ENCODE data around the gene KANK2.
"Not testable (repeated sequence)": the region's sequence is repeated elsewhere in the genome, so short reads cannot be mapped to it uniquely, and the experiment has no call there.

KANK2 gene

DNA sequence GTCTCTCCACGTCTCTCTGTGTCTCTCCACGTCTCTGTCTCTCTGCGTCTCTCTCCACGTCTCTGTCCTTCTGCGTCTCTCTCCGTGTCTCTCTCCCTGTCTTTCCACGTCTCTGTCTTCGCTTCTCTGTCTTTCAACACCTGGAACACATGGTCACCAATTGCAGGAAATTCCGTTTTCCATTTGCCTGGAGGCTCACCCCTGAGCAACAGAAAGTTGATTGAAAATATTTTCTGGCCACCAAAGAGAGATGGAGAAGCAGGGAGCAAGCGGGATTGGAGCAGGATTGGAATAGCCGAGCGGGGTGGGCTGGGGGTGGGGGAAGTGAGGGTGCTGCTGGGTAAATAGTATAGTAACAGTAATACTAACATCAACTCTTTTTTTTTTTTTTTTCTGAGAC lies 1.7 kb downstream of the KANK2 start:
- no peak for DNase-seq

GRCh38 chr19:11194656-11195558 lies 2.4 kb downstream of the KANK2 start:
- no peak for DNase-seq

DNA sequence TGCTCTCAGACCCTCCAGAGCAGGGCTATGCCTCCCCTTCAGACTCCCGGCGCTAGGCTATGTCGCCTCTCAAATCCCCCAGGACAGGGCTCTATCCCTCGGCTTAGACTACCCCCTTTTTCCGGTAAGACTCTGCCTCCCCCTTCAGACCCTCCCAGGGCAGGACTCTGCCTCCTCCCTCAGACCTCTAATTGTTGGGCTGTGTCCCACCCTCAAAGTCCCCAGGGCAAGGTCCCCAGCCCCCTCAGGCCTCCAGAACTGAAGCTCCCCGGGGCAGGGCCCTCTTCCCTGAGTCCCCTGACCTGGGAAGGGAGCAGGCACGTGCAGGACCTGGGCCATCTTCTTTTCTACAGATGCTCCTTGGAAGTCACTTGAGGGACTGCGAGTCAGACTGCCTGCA lies 3.2 kb downstream of the KANK2 start:
- DNase-seq, result no peak

DNA sequence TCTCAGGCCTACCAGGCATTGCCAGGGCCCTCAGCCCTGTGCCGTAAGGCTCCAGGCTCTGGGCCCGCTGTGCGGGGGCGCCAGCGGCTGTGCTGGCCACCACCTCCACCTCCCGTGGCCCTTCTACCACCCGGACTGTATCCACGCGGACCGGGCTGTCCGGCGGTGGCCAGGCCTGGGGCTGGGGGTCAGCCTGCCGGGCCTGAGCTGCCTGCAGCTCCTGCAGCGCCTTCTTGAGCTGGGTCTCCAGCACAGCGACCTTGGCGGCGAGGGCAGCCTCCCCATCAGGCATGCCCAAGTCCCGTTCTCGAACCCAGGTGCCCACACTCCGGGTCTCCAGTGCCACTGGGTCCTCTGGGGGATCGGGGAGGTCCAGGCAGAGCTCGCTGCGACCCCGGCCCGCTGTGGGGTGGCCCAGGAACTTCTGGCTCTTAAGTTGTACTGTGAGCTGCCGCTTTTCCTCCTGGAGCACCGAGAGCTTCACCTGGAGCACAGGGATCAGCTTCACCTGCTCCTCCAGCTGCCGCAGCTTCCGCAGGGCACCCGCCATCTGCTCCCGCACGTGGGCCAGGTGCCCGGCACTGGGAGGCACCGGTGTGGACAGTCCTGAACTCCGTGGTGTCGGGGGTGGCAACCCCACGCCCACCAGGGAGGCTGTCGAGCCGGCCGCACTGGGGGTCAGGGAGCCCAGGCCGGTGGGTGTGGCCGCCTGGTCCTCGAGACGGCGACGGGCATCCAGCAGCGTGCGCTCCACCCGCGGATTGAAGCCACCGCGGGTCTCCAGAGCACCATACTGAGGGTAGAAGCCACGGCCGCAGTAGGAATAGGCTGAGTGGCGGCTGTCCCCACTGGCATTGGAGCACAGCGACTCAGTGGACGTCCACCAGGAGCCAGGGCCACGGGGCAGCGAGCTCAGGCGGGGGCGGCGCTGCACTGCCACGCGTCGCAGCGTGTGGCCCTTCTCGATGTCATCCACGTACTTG lies 4.1 kb downstream of the KANK2 start:
- no peak for DNase-seq

DNA sequence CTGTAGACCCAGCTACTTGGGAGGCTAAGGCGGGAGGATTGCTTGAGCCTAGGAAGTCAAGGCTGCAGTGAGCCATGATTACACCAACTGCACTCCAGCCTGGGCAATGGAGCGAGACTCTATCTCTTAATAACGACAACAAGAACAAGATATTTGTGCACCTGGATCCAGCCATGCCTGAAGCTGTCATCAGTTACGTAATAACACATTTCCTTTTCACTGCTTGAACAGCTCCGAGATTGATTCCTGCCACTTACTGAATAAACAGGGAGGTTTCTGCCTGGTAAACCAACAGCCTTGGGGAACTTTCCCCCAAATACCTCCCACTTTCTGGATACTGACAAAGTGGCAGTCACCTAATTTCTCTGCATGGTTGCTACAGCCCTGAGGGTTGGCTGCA lies 5.4 kb downstream of the KANK2 start:
- DNase-seq, result no peak

GRCh38 chr19:11191273-11191755 lies 6.0 kb downstream of the KANK2 start:
- DNase-seq, result no peak

GRCh38 chr19:11190501-11190900 lies 6.8 kb downstream of the KANK2 start:
- DNase-seq, result no peak

DNA sequence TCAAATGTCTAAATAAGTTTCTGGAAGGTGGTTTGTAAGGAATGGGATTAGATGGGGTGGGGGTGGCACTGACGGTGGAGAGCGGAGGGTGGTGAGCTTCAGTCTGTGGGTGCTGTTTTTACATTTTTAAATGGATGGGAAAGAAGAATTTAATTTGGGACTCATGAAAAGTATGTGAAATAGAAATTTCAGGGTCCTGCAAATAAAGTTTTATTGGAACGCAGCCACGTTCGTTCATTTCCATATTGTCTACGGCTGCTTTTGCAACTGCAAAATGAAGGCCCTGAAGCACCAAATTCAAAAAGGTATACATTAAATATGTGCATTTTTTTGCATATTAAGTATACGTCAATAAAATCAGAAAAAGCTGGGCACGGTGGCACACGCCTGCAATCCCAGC lies 9.9 kb downstream of the KANK2 start:
- DNase-seq, result no peak

- no peak for DNase-seq
Observed at GRCh38 chr19:11182994-11183393, 14.4 kb downstream of the KANK2 start.

GRCh38 chr19:11181488-11181887 lies 15.9 kb downstream of the KANK2 start:
- no peak for DNase-seq

DNA sequence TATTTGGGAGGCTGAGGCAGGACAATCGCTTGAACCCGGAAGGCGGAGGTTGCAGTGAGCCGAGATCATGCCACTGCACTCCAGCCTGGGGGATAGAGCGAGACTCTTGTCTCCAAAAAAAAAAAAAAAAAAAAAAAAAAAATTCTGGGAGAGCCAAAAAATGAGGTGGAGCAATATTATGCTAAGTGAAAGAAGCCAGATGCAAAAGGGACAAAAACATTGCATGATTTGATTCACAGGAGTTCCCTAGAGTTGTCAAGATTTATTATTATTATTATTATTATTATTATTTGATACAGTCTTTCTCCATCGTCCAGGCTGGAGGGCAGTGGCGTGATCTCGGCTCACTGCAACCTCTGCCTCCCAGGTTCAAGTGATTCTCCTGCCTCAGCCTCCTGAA lies 16.4 kb downstream of the KANK2 start:
- not testable (repeated sequence) for DNase-seq

DNA sequence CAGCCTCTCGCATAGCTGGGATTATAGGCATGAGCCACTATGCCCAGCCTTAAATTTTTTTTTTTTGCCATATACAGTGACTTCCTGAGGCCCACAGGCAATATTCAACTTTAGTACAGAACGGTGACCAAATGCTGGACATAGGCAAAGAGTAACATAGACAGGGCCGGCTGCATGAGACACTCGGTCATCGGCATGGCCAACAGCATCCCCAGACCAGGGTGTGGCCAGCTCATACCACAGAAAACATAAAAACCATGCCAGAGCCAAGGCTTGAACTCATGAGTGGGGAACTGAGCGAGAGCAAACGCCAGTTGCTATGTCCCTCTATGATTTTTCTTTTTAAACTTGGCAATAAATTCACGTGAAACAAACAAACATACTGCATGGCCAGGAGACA lies 17.0 kb downstream of the KANK2 start:
- DNase-seq, result no peak

DNA sequence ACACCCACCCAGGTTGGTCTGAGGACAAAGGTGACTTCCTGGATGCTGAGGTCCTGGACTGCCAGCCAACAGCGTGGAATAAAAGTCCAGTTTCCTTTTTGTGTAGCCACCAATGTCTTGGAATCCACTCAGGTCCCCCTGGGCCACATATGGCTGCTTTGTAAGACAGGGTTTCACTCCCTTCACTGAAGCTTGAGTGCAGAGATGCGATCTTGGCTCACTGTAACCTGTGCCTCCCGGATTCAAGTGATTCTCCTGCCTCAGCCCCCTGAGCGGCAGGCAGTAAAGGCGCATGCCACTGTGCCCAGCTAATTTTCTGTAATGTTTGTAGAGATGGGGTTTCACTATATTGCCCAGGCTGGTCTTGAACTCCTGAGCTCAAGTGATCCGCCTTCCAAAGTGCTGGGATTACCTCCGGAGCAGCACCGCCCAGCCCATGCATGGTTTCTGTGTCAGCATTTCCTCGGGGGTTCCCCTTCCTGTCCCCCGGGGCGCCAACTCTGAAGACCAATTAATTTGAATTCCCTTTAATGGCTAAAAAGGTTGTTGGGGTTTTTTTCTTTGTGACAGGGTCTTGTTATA lies 17.5 kb downstream of the KANK2 start:
- no peak for DNase-seq

- DNase-seq, result not testable (repeated sequence)
Observed at GRCh38 chr19:11179145-11179465, 18.2 kb downstream of the KANK2 start.

GRCh38 chr19:11177592-11177991 lies 19.8 kb downstream of the KANK2 start:
- DNase-seq, result no peak

DNA sequence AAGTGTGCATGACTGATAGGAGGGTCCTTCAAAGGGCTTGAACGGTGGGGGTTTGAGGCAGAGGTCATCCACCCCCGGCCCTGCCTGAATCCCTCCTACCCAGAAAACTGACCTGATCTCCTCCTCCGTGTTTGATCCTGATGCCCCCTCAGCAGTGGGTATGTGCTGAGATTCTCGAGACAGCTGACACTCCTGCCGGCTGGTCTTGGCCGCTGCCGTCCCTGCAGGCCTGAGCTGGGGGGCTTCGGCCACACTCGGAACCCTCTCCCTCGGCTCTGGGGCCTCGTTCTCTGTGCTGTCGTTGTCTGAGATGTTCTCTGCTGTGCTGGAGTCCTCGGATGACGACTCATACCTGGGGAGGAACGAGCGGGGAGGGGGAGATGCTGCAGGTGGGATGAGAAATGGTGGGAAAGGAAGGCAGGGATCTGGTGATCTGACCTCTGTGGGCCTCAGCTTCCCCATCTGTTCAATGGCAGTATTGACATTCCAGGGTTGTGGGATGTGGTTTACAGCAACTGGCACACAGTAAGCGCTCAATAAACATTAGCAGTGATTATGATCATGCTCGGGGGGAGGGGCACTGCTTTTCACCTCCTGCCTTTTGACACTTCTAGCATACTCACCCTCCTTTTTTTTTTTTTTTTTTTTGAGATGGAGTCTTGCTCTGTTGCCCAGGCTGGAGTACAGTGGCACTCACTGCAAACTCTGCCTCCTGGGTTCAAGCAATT lies 20.7 kb downstream of the KANK2 start:
- DNase-seq, result no peak

- DNase-seq, result no peak
Observed at GRCh38 chr19:11175920-11176319, 21.4 kb downstream of the KANK2 start.

DNA sequence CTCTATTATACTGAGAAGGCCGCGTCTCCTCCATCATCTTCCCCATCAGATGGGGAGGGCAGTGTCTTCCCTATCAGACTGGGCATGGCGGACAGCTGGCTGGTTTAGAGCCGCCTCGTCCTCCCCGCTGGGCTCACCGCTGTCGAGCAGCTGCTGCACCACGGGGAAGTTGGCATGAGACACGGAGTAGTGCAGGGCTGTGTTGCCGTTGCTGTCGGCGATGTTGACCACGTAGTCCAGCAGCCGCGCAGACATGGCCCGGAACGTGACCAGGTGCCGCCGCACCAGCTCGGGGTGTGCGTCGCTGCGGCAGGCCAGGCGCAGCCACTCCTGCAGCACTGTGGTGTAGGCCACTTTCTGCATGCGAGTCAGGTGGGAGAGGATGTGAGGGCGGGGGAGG lies 23.0 kb downstream of the KANK2 start:
- no peak for DNase-seq

- no peak for DNase-seq
Observed at GRCh38 chr19:11173516-11174155, 23.7 kb downstream of the KANK2 start.

- no peak for DNase-seq
Observed at GRCh38 chr19:11172576-11172975, 24.8 kb downstream of the KANK2 start.

GRCh38 chr19:11171144-11171543 lies 26.2 kb downstream of the KANK2 start:
- DNase-seq, result no peak
